ENCODE results near the gene CYTH4. TPM values are rescaled to one million over a fixed set of nuclear protein-coding genes. Genes with fewer than 3 reads are reported as not detected.

CYTH4 gene
- total and polyA plus RNA-seq, 2 experiments from 2014 or later = not detected

DNA sequence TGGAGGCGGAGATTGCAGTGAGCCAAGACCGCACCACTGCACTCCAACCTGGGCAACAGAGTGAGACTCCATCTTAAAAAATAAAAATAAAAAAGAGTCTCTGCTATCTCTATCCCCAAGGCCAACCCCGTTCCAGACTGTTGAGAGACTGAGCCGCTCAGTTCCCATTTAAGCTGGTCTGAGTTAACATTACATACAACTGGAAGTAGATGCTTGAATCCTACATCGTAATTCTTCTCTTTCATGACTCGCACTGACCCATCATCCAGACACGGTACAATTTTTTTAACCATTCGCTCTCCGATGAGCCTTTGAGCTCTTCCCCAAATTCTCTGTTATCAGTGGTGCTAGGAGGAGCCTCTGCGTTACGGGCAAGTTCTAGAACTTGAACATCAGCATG is 4.9 kb upstream of the CYTH4 start:
- Histone ChIP-seq H3K27ac (ENCODE audit: low read depth) (no peak overlapping the region), H4K20me1 (replicated peaks; ENCODE audit: insufficient read depth) (no peaks in the 10 kb centered on the region), H3K27me3 (ENCODE audit: insufficient read depth) (no peaks in the 10 kb centered on the region), H3K9me2 (ENCODE audit: insufficient read depth) (no peaks in the 10 kb centered on the region), H3K36me3 (ENCODE audit: insufficient read depth) (no peaks in the 10 kb centered on the region), H3F3A (replicated peaks; ENCODE audit: low read depth) (no peaks in the 10 kb centered on the region), H3K4me3 (no peak overlapping the region), H3K4me1 (ENCODE audit: insufficient read depth) (no peaks in the 10 kb centered on the region; the same call in 1 of the 2 replicates), H3K79me2 (replicated peaks; ENCODE audit: insufficient read depth) (no peaks in the 10 kb centered on the region), H3K4me2 (no peak overlapping the region), H2AFZ (no peak overlapping the region)
- H3K36me3 Mint-ChIP-seq (ENCODE audit: low read depth) = no peaks in the 10 kb centered on the region
- no peak for TF ChIP-seq POLR2AphosphoS5 (IDR thresholded peaks at IDR 0.05; ENCODE audit: low read depth)
- no peak overlapping the region for H3K27ac Mint-ChIP-seq
- DNase-seq (ENCODE audit: low spot score) = no peak
- no peak for ATAC-seq
- H3K4me1 Mint-ChIP-seq = no peaks in the 10 kb centered on the region; the same call in 2 of the 3 replicates
- no peaks in the 10 kb centered on the region; the same call in 2 of the 3 replicates for H3K9me3 Mint-ChIP-seq
- peaks cover 9% of the 10 kb centered on the region for H3K27me3 Mint-ChIP-seq (ENCODE audit: insufficient read depth, low read depth, poor library complexity)
- no peak overlapping the region for H3K4me3 Mint-ChIP-seq

DNA sequence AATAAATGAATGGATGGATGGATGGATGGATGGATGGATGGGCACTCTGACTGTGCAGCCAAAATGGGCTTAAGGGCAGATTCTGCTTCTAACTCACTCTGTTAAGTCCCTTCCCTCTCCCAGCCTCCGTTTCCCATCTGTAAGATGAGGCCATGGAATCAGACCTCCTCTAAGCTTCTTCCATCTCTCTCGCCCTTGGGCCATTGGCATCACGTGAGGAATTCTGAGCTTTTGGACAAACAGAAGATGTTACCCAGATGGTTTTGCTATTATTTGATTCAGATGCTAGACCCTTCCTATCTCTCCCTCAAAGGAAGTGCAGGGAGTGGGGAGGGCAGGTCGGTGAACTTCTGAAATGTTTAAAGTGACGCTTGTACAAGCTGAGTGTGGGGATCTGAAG is 4.0 kb upstream of the CYTH4 start:
- DNase-seq (ENCODE audit: low spot score) (no peak), ATAC-seq (no peak)
- Histone ChIP-seq H3K4me1 (ENCODE audit: insufficient read depth) (no peaks in the 10 kb centered on the region; the same call in 1 of the 2 replicates), H3K27ac (ENCODE audit: low read depth) (no peak overlapping the region), H2AFZ (no peak overlapping the region), H3K4me3 (no peak overlapping the region), H3K27me3 (ENCODE audit: insufficient read depth) (no peaks in the 10 kb centered on the region), H3K9me2 (ENCODE audit: insufficient read depth) (no peaks in the 10 kb centered on the region), H3K36me3 (ENCODE audit: insufficient read depth) (no peaks in the 10 kb centered on the region), H3K79me2 (replicated peaks; ENCODE audit: insufficient read depth) (no peaks in the 10 kb centered on the region), H4K20me1 (replicated peaks; ENCODE audit: insufficient read depth) (no peaks in the 10 kb centered on the region), H3F3A (replicated peaks; ENCODE audit: low read depth) (no peaks in the 10 kb centered on the region), H3K4me2 (no peak overlapping the region)
- Mint-ChIP-seq H3K9me3 (no peaks in the 10 kb centered on the region; the same call in 2 of the 3 replicates), H3K4me3 (no peak overlapping the region), H3K36me3 (ENCODE audit: low read depth) (no peaks in the 10 kb centered on the region), H3K27me3 (ENCODE audit: insufficient read depth, low read depth, poor library complexity) (peaks cover 9% of the 10 kb centered on the region), H3K27ac (no peak overlapping the region), H3K4me1 (peaks cover 7% of the 10 kb centered on the region)
- no peak for TF ChIP-seq JUNB (IDR thresholded peaks at IDR 0.05; ENCODE audit: unreplicated experiment)
- no peak for TF ChIP-seq EZH2 (IDR thresholded peaks at IDR 0.05; ENCODE audit: low read depth, unreplicated experiment)
- TF ChIP-seq, protein P1, sequence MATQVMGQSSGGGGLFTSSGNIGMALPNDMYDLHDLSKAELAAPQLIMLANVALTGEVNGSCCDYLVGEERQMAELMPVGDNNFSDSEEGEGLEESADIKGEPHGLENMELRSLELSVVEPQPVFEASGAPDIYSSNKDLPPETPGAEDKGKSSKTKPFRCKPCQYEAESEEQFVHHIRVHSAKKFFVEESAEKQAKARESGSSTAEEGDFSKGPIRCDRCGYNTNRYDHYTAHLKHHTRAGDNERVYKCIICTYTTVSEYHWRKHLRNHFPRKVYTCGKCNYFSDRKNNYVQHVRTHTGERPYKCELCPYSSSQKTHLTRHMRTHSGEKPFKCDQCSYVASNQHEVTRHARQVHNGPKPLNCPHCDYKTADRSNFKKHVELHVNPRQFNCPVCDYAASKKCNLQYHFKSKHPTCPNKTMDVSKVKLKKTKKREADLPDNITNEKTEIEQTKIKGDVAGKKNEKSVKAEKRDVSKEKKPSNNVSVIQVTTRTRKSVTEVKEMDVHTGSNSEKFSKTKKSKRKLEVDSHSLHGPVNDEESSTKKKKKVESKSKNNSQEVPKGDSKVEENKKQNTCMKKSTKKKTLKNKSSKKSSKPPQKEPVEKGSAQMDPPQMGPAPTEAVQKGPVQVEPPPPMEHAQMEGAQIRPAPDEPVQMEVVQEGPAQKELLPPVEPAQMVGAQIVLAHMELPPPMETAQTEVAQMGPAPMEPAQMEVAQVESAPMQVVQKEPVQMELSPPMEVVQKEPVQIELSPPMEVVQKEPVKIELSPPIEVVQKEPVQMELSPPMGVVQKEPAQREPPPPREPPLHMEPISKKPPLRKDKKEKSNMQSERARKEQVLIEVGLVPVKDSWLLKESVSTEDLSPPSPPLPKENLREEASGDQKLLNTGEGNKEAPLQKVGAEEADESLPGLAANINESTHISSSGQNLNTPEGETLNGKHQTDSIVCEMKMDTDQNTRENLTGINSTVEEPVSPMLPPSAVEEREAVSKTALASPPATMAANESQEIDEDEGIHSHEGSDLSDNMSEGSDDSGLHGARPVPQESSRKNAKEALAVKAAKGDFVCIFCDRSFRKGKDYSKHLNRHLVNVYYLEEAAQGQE (IDR thresholded peaks at IDR 0.05; ENCODE audit: unreplicated experiment) = no peak
- TF ChIP-seq, protein P2, sequence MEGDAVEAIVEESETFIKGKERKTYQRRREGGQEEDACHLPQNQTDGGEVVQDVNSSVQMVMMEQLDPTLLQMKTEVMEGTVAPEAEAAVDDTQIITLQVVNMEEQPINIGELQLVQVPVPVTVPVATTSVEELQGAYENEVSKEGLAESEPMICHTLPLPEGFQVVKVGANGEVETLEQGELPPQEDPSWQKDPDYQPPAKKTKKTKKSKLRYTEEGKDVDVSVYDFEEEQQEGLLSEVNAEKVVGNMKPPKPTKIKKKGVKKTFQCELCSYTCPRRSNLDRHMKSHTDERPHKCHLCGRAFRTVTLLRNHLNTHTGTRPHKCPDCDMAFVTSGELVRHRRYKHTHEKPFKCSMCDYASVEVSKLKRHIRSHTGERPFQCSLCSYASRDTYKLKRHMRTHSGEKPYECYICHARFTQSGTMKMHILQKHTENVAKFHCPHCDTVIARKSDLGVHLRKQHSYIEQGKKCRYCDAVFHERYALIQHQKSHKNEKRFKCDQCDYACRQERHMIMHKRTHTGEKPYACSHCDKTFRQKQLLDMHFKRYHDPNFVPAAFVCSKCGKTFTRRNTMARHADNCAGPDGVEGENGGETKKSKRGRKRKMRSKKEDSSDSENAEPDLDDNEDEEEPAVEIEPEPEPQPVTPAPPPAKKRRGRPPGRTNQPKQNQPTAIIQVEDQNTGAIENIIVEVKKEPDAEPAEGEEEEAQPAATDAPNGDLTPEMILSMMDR (conservative IDR thresholded peaks at IDR 0.05; ENCODE audit: low read depth in 2 of 2) = no peak
- no peak for TF ChIP-seq NANOG (IDR thresholded peaks at IDR 0.05; ENCODE audit: borderline replicate concordance)
- TF ChIP-seq, protein P3, sequence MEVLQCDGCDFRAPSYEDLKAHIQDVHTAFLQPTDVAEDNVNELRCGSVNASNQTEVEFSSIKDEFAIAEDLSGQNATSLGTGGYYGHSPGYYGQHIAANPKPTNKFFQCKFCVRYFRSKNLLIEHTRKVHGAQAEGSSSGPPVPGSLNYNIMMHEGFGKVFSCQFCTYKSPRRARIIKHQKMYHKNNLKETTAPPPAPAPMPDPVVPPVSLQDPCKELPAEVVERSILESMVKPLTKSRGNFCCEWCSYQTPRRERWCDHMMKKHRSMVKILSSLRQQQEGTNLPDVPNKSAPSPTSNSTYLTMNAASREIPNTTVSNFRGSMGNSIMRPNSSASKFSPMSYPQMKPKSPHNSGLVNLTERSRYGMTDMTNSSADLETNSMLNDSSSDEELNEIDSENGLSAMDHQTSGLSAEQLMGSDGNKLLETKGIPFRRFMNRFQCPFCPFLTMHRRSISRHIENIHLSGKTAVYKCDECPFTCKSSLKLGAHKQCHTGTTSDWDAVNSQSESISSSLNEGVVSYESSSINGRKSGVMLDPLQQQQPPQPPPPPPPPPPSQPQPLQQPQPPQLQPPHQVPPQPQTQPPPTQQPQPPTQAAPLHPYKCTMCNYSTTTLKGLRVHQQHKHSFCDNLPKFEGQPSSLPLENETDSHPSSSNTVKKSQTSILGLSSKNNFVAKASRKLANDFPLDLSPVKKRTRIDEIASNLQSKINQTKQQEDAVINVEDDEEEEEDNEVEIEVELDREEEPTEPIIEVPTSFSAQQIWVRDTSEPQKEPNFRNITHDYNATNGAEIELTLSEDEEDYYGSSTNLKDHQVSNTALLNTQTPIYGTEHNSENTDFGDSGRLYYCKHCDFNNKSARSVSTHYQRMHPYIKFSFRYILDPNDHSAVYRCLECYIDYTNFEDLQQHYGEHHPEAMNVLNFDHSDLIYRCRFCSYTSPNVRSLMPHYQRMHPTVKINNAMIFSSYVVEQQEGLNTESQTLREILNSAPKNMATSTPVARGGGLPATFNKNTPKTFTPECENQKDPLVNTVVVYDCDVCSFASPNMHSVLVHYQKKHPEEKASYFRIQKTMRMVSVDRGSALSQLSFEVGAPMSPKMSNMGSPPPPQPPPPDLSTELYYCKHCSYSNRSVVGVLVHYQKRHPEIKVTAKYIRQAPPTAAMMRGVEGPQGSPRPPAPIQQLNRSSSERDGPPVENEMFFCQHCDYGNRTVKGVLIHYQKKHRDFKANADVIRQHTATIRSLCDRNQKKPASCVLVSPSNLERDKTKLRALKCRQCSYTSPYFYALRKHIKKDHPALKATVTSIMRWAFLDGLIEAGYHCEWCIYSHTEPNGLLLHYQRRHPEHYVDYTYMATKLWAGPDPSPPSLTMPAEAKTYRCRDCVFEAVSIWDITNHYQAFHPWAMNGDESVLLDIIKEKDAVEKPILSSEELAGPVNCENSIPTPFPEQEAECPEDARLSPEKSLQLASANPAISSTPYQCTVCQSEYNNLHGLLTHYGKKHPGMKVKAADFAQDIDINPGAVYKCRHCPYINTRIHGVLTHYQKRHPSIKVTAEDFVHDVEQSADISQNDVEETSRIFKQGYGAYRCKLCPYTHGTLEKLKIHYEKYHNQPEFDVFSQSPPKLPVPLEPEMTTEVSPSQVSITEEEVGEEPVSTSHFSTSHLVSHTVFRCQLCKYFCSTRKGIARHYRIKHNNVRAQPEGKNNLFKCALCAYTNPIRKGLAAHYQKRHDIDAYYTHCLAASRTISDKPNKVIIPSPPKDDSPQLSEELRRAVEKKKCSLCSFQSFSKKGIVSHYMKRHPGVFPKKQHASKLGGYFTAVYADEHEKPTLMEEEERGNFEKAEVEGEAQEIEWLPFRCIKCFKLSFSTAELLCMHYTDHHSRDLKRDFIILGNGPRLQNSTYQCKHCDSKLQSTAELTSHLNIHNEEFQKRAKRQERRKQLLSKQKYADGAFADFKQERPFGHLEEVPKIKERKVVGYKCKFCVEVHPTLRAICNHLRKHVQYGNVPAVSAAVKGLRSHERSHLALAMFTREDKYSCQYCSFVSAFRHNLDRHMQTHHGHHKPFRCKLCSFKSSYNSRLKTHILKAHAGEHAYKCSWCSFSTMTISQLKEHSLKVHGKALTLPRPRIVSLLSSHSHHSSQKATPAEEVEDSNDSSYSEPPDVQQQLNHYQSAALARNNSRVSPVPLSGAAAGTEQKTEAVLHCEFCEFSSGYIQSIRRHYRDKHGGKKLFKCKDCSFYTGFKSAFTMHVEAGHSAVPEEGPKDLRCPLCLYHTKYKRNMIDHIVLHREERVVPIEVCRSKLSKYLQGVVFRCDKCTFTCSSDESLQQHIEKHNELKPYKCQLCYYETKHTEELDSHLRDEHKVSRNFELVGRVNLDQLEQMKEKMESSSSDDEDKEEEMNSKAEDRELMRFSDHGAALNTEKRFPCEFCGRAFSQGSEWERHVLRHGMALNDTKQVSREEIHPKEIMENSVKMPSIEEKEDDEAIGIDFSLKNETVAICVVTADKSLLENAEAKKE (CRISPR knock-in tag; IDR thresholded peaks at IDR 0.05) = no peak
- no peak for TF ChIP-seq ZNF114 (CRISPR knock-in tag; IDR thresholded peaks at IDR 0.05)
- no peak for TF ChIP-seq ZNF331 (CRISPR knock-in tag; IDR thresholded peaks at IDR 0.05; ENCODE audit: low read depth)
- TF ChIP-seq STAT1 (IDR thresholded peaks at IDR 0.05; ENCODE audit: unreplicated experiment) = no peak
- TF ChIP-seq POLR2AphosphoS5 (IDR thresholded peaks at IDR 0.05; ENCODE audit: low read depth) = no peak
- TF ChIP-seq CREB1 (CRISPR knock-in tag; IDR thresholded peaks at IDR 0.05; ENCODE audit: low read depth) = no peak

All from GM23338 (cell line).